Activated CD8-positive, alpha-beta memory T cell treated with anti-CD3 and anti-CD28 coated beads, Interleukin-2, amount 50 U/mL, for 1 hour (primary cell): ENCODE results near the gene SYNDIG1.

Experiments
- DNase-seq: peaks from one replicate; pipeline ENCODE4 v3.0.0-alpha.2; 2020; ENCODE audit errors: extremely low read depth

Gene SYNDIG1

GRCh38 chr20:24691901-24692351 lies 222.5 kb downstream of the SYNDIG1 start:
- no peak for DNase-seq

- no peak for DNase-seq
These were observed 223.2 kb downstream of the SYNDIG1 start for GRCh38 chr20:24692446-24693200.

GRCh38 chr20:24693466-24694156 lies 224.2 kb downstream of the SYNDIG1 start:
- DNase-seq: no peak

- DNase-seq: no peak
These were observed 224.8 kb downstream of the SYNDIG1 start for GRCh38 chr20:24694157-24694726.

- no peak for DNase-seq
These were observed 225.5 kb downstream of the SYNDIG1 start for GRCh38 chr20:24694727-24695528.

GRCh38 chr20:24695529-24696225 lies 226.2 kb downstream of the SYNDIG1 start:
- no peak for DNase-seq

GRCh38 chr20:24696396-24696795 lies 227.0 kb downstream of the SYNDIG1 start:
- DNase-seq: no peak

- DNase-seq: no peak
These were observed 228.0 kb downstream of the SYNDIG1 start for GRCh38 chr20:24697411-24697810.

GRCh38 chr20:24698189-24698588 lies 228.8 kb downstream of the SYNDIG1 start:
- DNase-seq: no peak

- no peak for DNase-seq
These were observed 229.3 kb downstream of the SYNDIG1 start for GRCh38 chr20:24698706-24699206.

GRCh38 chr20:24699321-24700165 lies 230.1 kb downstream of the SYNDIG1 start:
- DNase-seq: no peak

- DNase-seq: no peak
These were observed 230.9 kb downstream of the SYNDIG1 start for GRCh38 chr20:24700166-24700860.

GRCh38 chr20:24701027-24701426 lies 231.6 kb downstream of the SYNDIG1 start:
- DNase-seq: no peak

GRCh38 chr20:24701668-24702067 lies 232.2 kb downstream of the SYNDIG1 start:
- DNase-seq: no peak

- no peak for DNase-seq
These were observed 233.3 kb downstream of the SYNDIG1 start for GRCh38 chr20:24702501-24703283.

GRCh38 chr20:24703284-24703610 lies 233.8 kb downstream of the SYNDIG1 start:
- no peak for DNase-seq

- no peak for DNase-seq
These were observed 235.5 kb downstream of the SYNDIG1 start for GRCh38 chr20:24704899-24705298.

- DNase-seq: no peak
These were observed 236.1 kb downstream of the SYNDIG1 start for GRCh38 chr20:24705486-24705885.
